ENCODE measurements around the gene SSU72. TPM values are rescaled to one million over a fixed set of nuclear protein-coding genes. Genes with fewer than 3 reads are reported as not detected.

Gene SSU72
- total RNA-seq, 1 donor from 2014 or later, result 117 TPM

- DNase-seq (ENCODE audit: low spot score), result no peak
Observed at GRCh38 chr1:1610796-1611195, 36.1 kb upstream of the SSU72 start.

- DNase-seq (ENCODE audit: low spot score), result no peak
Observed at GRCh38 chr1:1609822-1610485, 35.3 kb upstream of the SSU72 start.

DNA sequence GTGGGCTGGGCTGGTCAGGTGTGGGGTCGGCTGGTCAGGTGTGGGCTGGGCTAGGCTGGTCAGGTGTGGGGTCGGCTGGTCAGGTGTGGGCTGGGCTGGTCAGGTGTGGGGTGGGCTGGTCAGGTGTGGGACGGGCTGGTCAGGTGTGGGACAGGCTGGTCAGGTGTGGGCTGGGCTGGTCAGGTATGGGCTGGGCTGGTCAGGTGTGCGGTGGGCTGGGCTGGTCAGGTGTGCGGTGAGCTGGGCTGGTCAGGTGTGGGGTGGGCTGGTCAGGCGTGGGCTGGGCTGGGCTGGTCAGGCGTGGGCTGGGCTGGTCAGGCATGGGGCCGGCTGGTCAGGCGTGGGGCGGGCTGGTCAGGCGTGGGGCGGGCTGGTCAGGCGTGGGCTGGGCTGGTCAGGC lies 31.6 kb upstream of the SSU72 start:
- no peak for DNase-seq (ENCODE audit: low spot score)

DNA sequence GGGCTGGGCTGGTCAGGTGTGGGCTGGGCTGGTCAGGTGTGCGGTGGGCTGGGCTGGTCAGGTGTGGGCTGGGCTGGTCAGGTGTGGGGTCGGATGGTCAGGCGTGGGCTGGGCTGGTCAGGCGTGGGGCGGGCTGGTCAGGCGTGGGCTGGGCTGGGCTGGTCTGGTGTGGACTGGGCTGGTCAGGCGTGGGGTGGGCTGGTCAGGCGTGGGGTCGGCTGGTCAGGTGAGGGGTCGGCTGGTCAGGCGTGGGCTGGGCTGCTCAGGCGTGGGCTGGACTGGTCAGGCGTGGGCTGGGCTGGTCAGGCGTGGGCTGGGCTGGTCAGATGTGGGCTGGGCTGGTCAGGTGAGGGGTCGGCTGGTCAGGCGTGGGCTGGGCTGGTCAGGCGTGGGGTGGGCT lies 31.1 kb upstream of the SSU72 start:
- DNase-seq (ENCODE audit: low spot score), result no peak

DNA sequence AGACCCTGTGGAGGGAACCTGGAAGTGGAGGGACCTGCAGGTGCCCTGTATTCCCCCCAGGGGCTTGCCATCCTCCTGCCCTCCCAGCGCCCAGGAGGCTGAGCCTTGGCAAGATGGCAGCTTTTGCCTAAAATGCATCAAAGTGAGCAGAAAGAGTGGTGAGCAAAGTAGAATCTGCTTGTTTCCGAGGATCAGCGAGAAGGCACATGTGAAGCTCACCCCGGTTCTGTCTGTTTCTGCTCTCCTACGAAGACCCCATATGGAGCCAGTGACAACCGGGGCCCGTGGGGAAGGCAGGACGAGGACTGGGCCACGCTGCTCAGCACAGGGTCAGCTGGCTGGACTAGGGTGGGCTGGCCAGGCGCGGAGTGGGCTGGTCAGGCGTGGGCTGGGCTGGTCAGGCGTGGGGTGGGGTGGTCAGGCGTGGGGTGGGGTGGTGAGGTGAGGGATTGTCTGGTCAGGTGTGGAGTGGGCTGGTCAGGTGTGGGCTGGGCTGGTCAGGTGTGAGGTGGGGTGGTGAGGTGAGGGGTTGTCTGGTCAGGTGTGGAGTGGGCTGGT lies 30.4 kb upstream of the SSU72 start:
- DNase-seq (ENCODE audit: low spot score), result no peak

GRCh38 chr1:1604374-1605033 lies 29.8 kb upstream of the SSU72 start:
- no peak for DNase-seq (ENCODE audit: low spot score)

GRCh38 chr1:1603671-1604373 lies 29.2 kb upstream of the SSU72 start:
- DNase-seq (ENCODE audit: low spot score), result no peak

GRCh38 chr1:1602968-1603506 lies 28.4 kb upstream of the SSU72 start:
- no peak for DNase-seq (ENCODE audit: low spot score)

GRCh38 chr1:1602304-1602967 lies 27.8 kb upstream of the SSU72 start:
- DNase-seq (ENCODE audit: low spot score), result no peak

DNA sequence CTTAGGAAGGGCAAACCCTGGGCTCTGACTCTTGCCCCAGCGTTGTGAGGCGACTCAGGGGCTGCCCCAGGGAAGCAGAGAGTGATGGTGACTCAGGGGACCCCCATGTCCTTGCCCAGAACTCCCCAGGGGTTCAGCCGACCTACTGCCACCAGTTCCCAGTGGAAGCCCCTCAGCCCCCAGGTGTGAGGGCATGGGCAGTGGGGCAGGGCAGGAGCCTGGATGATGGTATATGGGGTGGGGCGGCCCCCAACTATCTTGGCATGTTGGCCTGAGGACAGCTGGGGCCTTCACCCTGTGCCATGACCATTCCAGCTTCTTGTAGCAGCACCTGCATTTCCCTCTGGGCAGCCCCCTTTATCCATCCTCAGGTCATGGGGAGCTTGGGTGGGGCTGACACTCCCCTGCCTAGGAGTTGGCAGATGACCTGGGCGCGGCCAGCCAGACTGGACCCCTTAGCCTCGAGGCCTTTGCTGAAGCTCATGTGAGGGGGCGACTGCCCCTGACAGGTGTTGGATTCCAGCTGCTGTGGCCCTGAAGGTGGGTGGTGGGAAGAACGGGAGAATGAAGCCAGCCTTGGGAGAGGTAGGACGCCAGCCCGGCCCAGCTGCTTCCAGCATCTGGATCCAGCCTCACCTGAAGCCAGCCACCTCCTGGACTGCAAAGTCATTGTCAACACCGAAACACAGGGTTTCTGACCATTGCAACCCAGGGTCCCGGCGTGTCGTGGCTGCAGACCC lies 27.1 kb upstream of the SSU72 start:
- DNase-seq (ENCODE audit: low spot score), result no peak

- DNase-seq (ENCODE audit: low spot score), result no peak
Observed at GRCh38 chr1:1600861-1601563, 26.3 kb upstream of the SSU72 start.

GRCh38 chr1:1599935-1600860 lies 25.5 kb upstream of the SSU72 start, which contains the start of gene FNDC10:
TSS of gene FNDC10 (minus strand) at chr1:1600135. CDS start at chr1:1600015, 120 bp downstream.
- no peak for DNase-seq (ENCODE audit: low spot score)

DNA sequence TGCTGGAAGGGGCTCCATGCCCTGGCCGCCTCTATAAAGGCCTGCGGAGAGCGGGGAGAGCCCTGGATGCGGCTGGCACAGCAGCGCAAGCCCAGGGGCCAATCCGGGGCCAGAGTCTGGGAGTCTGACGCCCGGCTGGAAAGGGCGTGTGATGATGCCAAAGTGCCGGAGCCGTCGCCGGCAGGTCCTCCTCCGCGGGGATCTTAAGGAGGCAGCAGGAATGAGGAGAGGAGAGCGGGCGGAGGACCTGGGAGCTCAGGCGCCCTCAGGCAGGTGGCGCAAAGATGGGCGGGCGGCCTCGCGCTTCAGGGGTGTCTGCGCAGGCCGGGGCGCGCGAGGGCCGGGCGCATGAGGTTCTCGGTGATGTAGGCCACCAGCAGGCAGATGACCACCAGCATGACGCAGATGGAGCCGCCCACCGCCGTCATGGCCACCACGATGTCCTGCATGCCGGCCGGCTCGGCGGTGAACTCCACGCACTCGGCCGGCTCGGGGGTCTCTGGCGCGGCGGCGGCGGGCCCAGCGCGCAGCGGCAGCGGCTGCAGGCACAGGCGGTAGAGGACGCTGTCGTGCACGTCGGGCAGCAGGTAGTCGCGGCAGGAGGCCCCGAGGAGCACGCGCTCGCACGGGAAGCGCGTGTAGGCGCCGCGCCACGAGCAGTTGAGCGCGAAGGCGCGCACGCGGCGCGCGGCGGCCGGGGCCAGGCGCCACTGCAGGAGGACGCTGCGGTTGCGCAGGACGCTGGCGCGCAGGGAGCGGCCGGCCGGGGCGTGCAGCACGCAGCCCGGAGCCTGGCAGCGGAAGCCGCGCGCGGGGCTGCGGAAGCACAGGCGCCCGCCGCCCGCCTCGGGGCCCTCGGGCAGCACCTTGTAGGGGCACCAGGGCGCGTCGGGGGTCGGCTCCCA lies 24.6 kb upstream of the SSU72 start:
- DNase-seq (ENCODE audit: low spot score), result no peak

DNA sequence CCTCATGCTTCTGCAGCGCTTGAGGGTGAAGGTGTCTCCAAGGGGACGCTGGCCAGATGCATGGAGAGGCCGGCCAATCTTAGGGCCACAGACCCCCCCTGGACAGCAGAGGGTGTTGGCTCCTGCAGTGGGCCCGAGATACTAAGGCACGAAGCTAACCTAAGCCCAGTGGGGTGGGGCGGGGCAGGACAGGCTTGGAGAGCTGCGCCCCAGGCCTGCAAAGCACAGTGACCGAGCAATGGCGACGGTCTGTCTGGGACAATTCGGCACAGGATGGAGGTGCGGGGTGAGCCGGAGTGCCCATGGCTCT lies 24.0 kb upstream of the SSU72 start:
- no peak for DNase-seq (ENCODE audit: low spot score)

DNA sequence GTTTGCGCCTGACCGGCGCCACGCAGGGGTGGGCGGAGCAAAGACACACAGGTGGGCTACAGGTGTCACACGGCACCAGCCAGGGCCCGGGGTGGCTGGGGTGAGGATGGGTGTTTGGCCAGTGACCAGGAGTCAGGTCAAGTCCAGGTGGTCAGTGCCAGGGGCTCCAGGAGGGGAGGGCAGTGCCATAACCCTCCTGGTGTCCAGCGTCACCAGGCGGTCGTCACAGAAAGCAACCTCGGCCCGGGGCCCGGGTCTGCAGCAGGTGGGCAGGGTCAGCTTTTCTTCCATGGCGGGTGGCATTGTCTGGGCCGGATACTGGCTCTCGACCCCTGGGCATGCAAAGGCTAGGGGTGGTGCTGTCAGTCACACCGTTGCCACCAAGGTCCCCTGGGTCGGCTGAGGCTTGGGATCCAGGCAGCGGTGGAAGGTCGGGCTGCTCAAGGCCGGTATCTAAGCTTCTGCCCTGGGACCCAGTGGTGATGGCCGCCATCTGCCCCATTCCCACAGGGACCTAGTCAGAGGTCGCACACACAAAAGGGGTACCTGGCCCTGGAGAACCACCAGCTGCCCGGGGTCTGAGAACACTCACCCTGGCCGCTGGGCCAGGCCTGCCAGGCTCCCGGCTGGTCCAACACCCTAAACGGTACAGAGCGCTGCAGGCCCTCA lies 23.5 kb upstream of the SSU72 start:
- no peak for DNase-seq (ENCODE audit: low spot score)

DNA sequence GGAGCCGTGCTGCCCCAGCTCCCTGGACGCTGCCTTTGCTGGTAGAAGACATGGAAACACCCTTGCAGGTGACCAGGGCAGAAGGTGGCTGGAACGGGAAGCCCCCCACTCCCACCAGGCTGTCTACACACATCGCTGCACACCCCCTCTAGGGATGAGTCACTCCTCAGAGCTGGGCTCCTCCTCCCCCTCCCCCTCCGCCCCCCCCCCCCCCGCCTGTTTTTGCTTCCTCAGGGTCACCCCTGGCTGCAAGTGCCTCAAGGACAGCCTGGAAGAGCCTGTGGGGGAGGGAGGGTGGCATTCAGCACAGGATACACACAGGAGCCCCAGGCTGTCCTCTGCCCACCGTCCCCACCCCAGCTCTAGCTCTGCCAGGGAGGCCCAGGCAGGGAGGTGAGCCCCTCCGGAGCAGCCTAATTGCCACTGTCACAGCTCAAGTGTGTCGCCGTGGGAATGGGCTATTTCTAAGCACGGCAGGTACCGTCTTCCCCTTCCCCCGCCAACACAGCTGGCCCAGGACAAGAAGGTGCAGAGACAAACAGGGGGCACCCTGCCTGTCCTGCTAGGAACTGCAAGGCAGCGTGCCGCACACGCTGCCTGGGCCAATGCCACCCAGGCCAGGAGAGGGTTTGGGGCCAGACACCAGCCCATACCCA lies 22.7 kb upstream of the SSU72 start:
- no peak for DNase-seq (ENCODE audit: low spot score)

- DNase-seq (ENCODE audit: low spot score), result no peak
Observed at GRCh38 chr1:1596493-1597274, 22.0 kb upstream of the SSU72 start.
